Raji (cell line): ENCODE results near the gene ABRACL.

Experiments
- POLR2A ChIP-seq: IDR thresholded peaks from 2 replicates; pipeline ENCODE4 v1.6.1; 2011; ENCODE audit warnings: low read depth, low read length, control low read depth; ENCODE audit not compliant: insufficient read depth

The ABRACL gene

DNA sequence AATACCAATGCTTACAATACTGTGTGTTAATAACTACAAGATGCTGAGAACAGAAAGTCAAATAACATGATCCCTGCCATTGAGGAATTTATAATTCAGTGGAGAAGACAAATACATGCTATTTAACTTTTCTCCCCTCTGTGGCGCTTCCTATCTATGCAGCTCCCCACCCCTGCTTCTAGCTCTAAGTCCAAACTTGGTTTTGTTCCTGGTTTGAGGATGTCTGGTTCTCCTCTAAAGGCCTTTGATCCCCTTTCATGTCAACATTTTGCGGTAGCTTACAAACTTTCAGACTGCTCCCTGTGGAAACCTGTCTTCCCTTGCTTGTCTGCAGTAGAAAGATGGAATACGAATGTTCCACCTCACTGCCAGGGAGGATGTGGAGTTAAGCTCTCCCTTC is 22.1 kb upstream of the ABRACL start:
- no peak for TF ChIP-seq POLR2A

DNA sequence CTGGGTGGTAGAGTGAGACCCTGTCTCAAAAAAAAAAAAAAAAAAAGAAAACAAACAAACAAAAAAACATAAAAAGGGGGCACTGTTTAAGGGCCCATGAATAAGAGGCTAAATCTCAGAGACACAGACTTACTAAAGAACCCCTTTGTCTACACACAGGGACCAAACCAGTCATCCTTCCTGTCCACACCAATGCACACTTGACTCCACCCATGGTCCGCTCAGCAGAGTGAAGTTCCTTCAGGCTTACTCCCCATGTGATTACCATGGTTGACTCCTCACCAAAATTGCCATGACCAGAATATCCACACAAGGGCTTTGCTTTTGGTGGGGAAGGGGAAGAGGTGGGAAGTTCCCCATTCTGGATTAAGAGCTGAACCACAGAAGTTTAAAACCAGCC is 21.1 kb upstream of the ABRACL start:
- no peak for TF ChIP-seq POLR2A

DNA sequence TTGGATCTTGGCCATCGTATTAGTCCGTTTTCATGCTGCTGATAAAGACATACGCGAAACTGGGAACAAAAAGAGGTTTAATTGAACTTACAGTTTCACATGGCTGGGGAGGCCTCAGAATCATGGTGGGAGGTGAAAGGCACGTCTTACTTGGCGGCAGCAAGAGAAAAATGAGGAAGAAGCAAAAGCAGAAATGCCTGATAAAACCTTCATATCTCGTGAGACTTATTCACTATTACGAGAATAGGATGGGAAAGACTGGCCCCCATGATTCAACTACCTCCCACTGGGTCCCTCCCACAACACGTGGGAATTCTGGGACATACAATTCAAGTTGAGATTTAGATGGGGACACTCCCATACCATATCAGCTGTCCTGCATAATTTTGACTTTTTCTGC is 20.4 kb upstream of the ABRACL start:
- no peak for TF ChIP-seq POLR2A

DNA sequence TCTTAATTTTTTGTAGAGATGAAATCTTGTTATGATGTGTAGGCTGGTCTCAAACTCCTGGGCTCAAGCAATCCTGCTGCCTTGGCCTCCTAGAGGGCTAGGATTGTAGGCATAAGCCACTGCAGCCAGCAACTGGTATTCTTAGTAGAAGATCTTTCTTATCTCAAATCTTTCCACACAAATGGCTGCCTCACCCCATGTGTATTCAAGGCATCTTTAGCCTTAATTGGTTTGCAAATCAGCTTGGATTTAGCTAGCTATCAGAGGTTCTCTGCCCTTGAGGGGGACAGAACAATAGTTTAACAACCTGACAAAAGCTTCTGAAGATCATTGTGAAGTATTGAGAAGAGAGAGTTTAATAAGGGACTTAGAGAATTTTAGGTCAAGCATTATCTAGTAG is 17.9 kb upstream of the ABRACL start:
- no peak for TF ChIP-seq POLR2A

DNA sequence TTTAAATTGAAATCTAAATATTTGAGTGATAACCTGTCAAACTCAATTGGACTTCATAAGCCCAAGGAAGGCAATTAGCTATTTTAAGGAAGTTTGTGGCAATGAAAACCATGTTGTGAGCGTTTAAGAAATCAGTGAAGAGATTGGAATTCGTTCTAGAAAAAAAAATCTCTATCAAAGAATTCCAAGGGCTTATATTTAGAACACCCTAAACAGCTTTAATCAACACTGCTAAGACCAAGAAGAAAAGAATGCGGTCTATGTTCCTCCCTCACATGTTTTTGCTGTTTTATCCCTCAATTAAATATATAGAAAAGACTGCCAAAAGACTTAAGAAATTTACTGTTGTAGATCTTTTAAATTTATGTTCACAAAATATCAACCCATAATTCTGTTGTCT is 16.6 kb upstream of the ABRACL start:
- no peak for TF ChIP-seq POLR2A

DNA sequence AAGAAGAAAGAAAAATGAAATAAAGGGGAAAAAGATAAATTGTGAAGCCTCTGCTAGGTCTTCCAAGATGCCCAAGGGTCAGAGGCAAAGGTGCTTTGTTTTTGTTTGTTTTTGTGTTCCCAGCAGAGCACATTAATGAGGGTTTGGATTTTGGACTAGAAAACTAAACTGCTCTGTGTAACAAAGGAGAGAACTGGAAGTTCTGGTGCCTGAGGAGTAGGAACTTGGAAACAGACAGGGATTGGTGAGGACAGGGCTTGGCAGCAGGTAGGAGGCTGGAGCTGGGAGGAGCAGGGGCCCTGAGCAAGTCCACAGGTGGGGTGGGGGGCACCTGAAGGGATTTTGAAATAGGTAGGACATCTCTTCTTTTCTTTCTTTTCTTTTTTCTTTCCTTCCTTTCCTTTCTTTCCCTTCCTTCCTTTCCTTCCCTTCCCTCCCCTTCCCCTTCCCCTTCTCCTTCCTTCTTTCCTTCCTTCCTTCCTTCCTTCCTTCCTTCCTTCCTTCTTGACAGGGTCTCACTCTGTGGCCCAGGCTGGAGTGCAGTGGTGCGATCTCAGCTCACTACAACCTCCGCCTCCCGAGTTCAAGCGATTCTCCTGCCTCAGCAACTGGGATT is 15.3 kb upstream of the ABRACL start:
- TF ChIP-seq POLR2A, result no peak

DNA sequence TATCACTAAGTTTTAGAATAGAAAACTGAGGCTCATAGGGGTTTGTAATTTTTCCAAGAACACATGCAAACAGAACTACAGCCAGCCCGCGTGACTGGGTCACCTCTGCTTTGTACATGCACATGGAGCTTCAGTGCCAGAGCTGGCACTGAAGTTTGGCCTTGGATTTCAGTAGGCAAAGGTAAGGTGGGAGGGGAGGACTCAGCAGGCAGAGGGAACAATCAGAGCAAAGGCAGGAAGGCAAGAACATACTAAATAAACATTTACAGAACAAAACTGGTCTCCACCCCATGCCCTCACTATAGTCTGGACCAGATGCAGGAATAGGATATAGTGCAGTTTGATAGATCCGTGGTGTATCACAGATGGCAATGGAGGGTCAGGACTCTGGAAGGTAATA is 13.6 kb upstream of the ABRACL start:
- no peak for TF ChIP-seq POLR2A

DNA sequence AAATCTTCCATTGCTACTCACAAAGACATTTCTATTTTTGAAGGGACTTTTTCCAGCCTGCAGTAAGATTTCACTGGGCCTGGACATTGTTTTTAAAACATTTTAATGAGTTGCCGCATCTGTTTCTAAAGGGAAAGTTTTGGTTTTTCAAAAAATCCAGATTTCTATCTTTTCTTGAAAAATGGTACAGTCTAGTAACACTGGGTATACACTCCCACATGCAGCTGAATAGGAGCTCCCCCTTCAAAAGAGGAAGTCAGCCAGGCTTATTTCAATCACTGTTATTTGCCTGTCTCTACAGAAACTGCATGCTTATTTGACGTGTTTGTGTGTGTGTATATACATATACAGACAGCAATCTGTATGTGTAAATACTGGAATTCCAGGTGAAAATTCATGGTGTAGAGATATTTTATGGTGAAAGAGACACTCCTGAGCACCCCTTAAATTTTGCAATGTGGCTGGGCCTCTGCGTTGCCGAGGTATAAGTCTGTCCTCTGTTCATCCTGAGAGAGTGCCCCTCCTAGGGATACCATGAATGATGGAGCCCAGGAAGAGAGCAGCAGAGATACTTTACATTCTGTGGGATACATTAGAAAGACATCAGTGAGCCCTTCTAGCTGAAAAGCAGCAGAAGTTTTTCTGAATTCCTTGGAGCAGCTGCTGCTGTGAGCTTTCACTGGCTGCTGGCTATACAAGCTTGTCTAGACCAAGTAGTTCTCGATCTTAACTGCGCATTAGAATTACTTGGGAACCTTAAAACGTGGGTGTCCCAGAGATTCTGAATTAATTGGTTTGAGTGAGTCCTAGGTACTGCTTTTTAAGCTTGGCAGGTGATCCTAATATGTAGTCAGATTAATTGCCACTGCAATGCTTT is 12.0 kb upstream of the ABRACL start:
- no peak for TF ChIP-seq POLR2A

DNA sequence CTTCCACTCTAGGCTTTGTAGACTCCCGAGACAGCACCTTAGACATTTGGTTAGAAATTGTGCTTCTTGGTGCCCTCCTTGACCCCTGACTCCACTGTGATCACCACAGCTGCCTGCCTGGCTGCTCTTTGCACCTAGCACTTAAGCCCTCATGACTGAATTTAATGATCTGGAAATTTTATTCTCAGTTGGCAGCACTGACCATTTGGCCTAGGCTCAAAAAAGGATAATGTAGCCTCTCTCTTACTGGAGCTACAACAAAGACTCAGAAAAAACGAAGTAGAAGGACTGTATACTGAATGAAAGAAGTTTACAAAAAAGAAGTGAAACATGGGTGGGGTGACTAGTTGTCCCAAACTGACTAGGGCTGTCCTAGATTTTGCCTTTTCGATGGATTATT is 11.3 kb upstream of the ABRACL start:
- TF ChIP-seq POLR2A, result no peak

DNA sequence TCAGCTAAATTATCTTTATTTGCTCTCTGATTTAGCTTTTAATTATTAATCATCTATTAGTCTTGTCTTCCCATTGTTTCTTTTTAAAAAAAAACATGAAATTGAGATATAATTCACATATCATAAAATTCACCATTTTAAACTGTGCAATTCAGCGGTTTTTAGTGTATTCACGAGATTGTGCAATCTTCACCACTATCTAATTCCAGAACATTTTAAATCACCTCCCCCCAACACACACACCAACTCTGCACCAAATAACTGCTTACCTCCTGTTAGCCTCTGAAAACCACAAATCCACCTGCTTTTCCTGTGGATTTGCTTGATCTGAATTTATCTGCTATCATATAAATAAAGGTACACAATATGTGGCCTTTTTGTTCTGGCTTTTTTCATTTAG is 8.8 kb upstream of the ABRACL start:
- TF ChIP-seq POLR2A, result no peak

DNA sequence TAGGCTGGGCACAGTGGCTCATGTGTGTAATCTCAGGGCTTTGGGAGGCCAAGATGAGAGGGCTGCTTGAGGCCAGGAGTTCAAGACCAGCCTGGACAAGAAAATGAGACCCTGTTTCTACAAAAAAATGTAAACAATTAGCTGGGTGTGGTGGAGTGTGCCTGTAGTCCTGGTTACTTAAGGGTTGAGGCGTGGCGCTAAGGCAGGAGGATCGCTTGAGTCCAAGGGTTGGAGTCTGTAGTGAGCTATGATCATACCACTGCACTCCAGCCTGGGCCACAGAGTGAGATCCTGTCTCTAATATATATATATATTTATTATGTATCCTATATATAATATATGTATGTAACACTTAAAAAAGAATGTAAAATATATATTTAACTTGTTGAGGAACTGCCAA is 7.9 kb upstream of the ABRACL start:
- TF ChIP-seq POLR2A, result no peak

DNA sequence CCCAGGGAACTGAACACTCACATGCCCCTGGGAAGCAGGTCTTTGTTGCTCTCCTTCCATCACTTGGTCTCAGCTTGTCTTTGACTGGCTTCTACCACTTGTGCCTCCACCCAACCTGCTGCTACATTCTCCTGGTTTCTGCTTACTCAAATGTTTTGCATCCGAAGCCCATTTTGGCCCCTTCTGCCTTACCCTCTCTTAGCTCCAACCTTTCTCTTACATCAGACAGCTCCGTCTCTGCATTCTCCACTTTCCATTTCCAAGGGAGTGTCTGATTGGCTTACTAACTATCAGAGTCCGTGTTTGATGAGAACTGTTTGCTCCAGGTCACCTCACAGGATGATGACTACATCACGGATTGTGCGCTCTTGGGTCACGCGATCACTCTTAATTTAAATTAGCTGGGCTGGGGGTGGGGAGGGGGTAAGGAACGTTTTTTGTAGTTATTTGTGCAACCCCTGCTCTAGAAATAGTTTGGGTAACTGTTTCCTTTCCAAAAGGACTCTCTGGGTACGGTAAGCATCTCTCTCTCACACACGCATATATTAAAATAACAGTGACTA is 844 bp upstream of the ABRACL start:
- no peak for TF ChIP-seq POLR2A

DNA sequence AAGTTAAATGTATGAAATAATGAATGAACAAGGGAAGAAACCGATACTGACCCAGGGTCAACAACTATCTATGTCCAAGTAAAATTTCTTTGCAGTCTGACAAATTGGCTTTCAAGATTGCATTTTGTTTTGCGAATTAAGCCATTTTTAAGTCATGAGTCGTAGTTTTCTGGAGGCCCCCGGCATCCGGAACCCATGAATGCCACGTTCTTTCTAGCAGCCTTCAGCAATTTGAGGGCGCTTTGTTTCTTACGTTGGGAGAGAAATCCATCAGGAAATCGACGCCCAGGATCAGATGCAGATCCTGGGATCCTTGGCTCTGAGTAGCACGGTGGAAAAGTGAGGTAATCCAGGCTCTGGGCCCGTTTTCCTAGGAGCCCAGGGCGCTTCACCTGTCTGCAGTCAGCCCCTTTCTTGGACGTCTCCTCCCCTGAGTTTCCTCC is 309 bp upstream of the ABRACL start:
- no peak for TF ChIP-seq POLR2A

DNA sequence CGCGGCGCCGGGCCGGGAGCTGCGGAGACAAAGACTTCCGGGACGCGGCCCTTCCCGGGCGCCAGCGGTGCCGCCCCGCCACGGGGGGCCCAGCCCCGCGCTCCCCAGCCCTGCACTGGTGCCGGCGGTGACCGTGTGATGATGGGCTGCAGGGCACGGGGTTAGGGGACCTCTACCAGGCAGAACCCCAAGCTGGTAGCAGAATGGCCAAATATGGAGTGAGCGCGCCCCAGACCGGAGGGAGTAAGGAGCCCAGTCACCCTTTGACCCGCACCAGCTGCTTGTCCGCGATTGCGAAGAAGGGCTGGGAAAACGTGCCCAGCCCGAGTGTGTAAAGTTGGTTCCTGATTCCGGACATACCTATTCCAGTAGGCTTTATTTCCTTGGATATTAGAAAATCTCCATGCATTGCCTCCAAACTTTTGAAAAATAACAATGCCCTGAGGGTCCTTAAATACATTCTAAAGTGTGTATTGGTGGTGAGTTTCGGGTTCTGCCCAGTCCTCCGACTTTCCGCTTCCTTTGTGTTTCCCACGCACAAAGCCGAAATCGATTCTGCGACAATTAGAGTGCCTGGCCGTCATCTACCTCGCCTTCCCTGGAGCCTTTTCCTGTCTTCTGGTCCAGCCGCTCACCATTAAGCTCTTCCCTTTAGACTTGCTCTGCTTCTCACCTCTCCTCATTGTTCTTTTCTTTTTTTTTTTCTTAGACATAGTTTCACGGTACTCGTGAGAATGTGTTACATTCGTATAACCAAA is 1.1 kb downstream of the ABRACL start:
- no peak for TF ChIP-seq POLR2A

DNA sequence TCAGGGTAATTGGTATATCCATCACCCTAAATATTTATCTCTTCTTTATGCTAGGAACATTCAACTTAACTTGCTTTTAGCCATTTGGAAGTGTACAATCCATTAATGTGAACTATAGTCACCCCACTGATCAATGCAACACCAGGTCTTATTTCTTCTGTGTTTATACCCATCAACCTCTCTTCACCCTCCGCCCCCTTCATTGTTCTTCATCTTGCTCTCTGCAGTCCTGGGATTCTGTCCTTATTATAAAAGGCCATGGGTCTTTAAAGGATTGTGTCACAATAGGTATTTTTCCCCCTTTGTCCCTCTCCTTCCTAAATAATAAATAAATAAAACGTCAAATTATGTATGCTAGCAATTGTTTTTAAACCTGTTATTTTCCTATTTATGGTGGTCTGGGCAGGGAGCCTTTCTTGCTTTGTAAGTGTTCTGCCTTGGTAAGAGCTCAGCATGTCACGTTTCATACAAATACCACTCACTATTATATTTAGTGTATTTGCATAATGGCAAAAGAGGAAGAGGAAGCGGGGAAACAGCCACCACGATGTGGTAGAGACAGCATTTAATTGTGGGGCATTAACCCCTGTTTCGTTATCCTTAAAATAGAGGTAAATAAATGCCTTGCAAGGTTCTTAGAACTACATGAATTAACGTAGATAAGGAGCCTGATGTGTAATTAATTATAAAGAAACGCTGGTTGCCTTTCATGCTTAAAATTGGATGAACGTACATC is 1.9 kb downstream of the ABRACL start:
- no peak for TF ChIP-seq POLR2A
